GM19468 (cell line): Measurements from ENCODE around the gene DAZ4.
"Not testable (repeated sequence)": the region's sequence is repeated elsewhere in the genome, so short reads cannot be mapped to it uniquely, and the experiment has no call there.

ENCODE experiments used
- ATAC-seq: cut with Tn5 transposase; IDR thresholded peaks from one replicate; pipeline ENCODE4 v1.9.1; 2021; ENCODE audit warnings: mild to moderate bottlenecking, moderate library complexity, moderate number of reproducible peaks; ENCODE audit not compliant: unreplicated experiment; ENCODE audit errors: extremely low read depth

The DAZ4 gene, protein sequence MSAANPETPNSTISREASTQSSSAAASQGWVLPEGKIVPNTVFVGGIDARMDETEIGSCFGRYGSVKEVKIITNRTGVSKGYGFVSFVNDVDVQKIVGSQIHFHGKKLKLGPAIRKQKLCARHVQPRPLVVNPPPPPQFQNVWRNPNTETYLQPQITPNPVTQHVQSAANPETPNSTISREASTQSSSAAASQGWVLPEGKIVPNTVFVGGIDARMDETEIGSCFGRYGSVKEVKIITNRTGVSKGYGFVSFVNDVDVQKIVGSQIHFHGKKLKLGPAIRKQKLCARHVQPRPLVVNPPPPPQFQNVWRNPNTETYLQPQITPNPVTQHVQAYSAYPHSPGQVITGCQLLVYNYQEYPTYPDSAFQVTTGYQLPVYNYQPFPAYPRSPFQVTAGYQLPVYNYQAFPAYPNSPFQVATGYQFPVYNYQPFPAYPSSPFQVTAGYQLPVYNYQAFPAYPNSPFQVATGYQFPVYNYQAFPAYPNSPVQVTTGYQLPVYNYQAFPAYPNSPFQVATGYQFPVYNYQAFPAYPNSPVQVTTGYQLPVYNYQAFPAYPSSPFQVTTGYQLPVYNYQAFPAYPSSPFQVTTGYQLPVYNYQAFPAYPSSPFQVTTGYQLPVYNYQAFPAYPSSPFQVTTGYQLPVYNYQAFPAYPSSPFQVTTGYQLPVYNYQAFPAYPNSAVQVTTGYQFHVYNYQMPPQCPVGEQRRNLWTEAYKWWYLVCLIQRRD

DNA sequence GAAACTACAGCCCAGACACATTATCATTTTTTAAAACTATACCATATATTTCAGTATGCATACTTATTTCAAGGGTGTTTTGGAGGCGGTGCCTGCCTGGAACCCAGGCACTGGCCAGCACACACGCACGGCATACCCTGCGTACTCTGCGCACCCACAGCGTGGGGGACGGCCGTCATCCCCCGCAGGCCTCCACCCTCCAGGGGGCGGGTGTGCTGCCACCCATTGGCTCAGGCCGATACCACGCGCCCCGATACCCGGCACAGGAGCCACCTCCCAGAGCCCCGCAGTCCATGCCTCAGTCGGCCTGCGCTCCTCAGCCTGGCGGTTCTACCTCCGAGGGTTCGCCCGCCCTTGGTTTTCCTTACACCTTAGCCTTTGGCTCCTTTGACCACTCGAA lies at the start of gene DAZ4:
TSS of gene DAZ4 (plus strand) at position 301 of the 400 bp plus-strand sequence. CDS start 208 bp downstream, outside the sequence.
- not testable (repeated sequence) for ATAC-seq

DNA sequence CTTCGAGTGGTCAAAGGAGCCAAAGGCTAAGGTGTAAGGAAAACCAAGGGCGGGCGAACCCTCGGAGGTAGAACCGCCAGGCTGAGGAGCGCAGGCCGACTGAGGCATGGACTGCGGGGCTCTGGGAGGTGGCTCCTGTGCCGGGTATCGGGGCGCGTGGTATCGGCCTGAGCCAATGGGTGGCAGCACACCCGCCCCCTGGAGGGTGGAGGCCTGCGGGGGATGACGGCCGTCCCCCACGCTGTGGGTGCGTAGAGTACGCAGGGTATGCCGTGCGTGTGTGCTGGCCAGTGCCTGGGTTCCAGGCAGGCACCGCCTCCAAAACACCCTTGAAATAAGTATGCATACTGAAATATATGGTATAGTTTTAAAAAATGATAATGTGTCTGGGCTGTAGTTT lies 20.4 kb upstream of the DAZ4 start, which contains the start of gene DAZ3:
TSS of gene DAZ3 (minus strand) at position 101 of the 400 bp plus-strand sequence. CDS start 208 bp downstream, outside the sequence.
- ATAC-seq = not testable (repeated sequence)

DNA sequence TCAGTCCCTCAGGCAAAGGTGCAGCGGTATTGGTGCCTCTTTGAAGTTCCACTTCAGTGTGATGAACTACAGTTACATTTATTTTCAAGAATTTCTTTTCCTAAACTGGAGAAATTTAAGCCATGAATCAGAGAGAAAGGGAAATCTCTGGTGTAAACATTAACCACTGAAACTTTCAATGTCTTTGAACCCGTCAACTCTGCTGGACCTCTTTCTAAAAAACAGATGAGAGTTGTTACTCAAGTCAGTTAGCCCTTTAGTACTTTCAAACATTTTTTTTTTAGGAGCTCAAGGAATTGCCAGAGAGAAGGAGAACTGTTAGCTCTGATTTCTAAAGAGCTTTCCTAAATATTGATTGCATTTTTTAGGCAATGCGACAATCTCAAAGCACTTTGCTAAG lies 11.9 kb upstream of the DAZ4 start:
- ATAC-seq = not testable (repeated sequence)

DNA sequence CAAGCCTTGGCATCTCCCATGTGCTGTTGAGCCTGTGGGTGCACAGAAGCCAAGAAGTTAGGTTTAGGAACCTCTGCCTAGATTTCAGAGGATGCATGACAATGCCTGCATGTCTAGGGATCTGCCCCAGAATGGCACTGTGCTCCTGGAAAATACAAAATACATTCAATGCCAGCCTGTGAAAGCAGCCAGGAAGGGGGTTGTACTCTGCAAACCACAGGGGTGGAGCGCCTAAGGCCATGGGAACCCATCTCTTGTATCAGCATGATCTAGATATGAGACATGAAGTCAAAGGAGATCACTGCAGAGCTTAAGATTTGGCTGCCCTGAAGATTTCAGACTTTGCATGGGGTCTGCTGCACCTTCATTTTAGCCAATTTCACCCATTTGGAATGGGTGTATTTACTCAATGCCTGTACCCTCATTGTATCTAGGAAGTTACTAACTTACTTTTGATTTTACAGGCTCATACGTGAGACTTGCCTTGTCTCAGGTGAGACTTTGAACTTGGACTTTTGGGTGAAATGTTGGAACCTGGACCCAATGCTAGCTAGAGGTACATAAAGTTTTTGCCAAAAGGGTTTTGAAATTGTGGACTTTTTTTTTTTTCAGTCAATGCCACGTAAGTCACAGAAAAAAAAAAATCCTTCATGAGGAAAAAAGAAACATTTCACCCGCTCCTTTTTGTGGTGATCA lies 9.4 kb upstream of the DAZ4 start:
- not testable (repeated sequence) for ATAC-seq

DNA sequence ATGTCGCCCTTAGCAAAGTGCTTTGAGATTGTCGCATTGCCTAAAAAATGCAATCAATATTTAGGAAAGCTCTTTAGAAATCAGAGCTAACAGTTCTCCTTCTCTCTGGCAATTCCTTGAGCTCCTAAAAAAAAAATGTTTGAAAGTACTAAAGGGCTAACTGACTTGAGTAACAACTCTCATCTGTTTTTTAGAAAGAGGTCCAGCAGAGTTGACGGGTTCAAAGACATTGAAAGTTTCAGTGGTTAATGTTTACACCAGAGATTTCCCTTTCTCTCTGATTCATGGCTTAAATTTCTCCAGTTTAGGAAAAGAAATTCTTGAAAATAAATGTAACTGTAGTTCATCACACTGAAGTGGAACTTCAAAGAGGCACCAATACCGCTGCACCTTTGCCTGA lies 8.7 kb upstream of the DAZ4 start:
- ATAC-seq = not testable (repeated sequence)
